HG02938 (cell line): ENCODE measurements around the gene PGPEP1.
"Not testable (repeated sequence)": the region's sequence is repeated elsewhere in the genome, so short reads cannot be mapped to it uniquely, and the experiment has no call there.

Experiments
- ATAC-seq: cut with Tn5 transposase; IDR thresholded peaks from one replicate; pipeline ENCODE4 v1.9.1; 2021; ENCODE audit warnings: mild to moderate bottlenecking, moderate library complexity; ENCODE audit not compliant: unreplicated experiment

PGPEP1 gene

GRCh38 chr19:18363787-18364186, 23.4 kb downstream of the PGPEP1 start:
- no peak for ATAC-seq

GRCh38 chr19:18364277-18364825, 24.0 kb downstream of the PGPEP1 start:
- not testable (repeated sequence) for ATAC-seq

GRCh38 chr19:18364826-18365528, 24.6 kb downstream of the PGPEP1 start:
- no peak for ATAC-seq

GRCh38 chr19:18366021-18366435, 25.6 kb downstream of the PGPEP1 start:
- ATAC-seq = no peak

GRCh38 chr19:18368504-18369222, 28.3 kb downstream of the PGPEP1 start:
- ATAC-seq = no peak

- no peak for ATAC-seq
Observed at GRCh38 chr19:18373407-18373891, 33.1 kb downstream of the PGPEP1 start.

GRCh38 chr19:18373892-18374629, 33.7 kb downstream of the PGPEP1 start:
- ATAC-seq = peak; percentile 81

GRCh38 chr19:18377026-18377425, 36.6 kb downstream of the PGPEP1 start:
- no peak for ATAC-seq

GRCh38 chr19:18379803-18380747, 39.7 kb downstream of the PGPEP1 start:
- ATAC-seq = no peak

GRCh38 chr19:18380843-18381242, 40.4 kb downstream of the PGPEP1 start:
- no peak for ATAC-seq

- ATAC-seq = not testable (repeated sequence)
Observed at GRCh38 chr19:18383622-18384021, 43.2 kb downstream of the PGPEP1 start.

GRCh38 chr19:18384775-18385174, 44.4 kb downstream of the PGPEP1 start:
- no peak for ATAC-seq

- no peak for ATAC-seq
Observed at GRCh38 chr19:18385359-18385674, 44.9 kb downstream of the PGPEP1 start.

- ATAC-seq = no peak
Observed at GRCh38 chr19:18385675-18386542, 45.5 kb downstream of the PGPEP1 start, which contains the start of gene GDF15. GDF15 (plus strand) TSS chr19:18386158; CDS start chr19:18386190, 32 bp downstream.

GRCh38 chr19:18386543-18387271, 46.3 kb downstream of the PGPEP1 start:
- no peak for ATAC-seq

GRCh38 chr19:18388100-18388959, 47.9 kb downstream of the PGPEP1 start:
- peak; percentile 81 for ATAC-seq

- no peak for ATAC-seq
Observed at GRCh38 chr19:18388960-18389725, 48.7 kb downstream of the PGPEP1 start.
